ENCODE results near the gene PRRT4.

Gene PRRT4

GRCh38 chr7:128376077-128376476 lies 14.6 kb upstream of the PRRT4 start:
- no peak for DNase-seq (ENCODE audit: low read depth in 1 of 2, low spot score in 1 of 2)

GRCh38 chr7:128374041-128374440 lies 12.6 kb upstream of the PRRT4 start:
- no peak for DNase-seq (ENCODE audit: low read depth in 1 of 2, low spot score in 1 of 2)

GRCh38 chr7:128373606-128374005 lies 12.1 kb upstream of the PRRT4 start:
- DNase-seq (ENCODE audit: low read depth in 1 of 2, low spot score in 1 of 2), result no peak

GRCh38 chr7:128370491-128370890 lies 9.0 kb upstream of the PRRT4 start:
- no peak for DNase-seq (ENCODE audit: low read depth in 1 of 2, low spot score in 1 of 2)

- DNase-seq (ENCODE audit: low read depth in 1 of 2, low spot score in 1 of 2), result no peak
Observed at GRCh38 chr7:128366986-128367385, 5.5 kb upstream of the PRRT4 start.

- no peak for DNase-seq (ENCODE audit: low read depth in 1 of 2, low spot score in 1 of 2)
Observed at GRCh38 chr7:128366300-128366699, 4.8 kb upstream of the PRRT4 start.

- no peak for DNase-seq (ENCODE audit: low read depth in 1 of 2, low spot score in 1 of 2)
Observed at GRCh38 chr7:128365432-128365831, 3.9 kb upstream of the PRRT4 start.

- no peak for DNase-seq (ENCODE audit: low read depth in 1 of 2, low spot score in 1 of 2)
Observed at GRCh38 chr7:128364166-128364870, 2.8 kb upstream of the PRRT4 start.

GRCh38 chr7:128363261-128363721 lies 1.8 kb upstream of the PRRT4 start:
- DNase-seq (ENCODE audit: low read depth in 1 of 2, low spot score in 1 of 2), result no peak

GRCh38 chr7:128362670-128363069 lies 1.2 kb upstream of the PRRT4 start:
- no peak for DNase-seq (ENCODE audit: low read depth in 1 of 2, low spot score in 1 of 2)

- DNase-seq (ENCODE audit: low read depth in 1 of 2, low spot score in 1 of 2), result no peak
Observed at GRCh38 chr7:128360359-128360678, 1.2 kb downstream of the PRRT4 start.

GRCh38 chr7:128359939-128360338 lies 1.6 kb downstream of the PRRT4 start:
- no peak for DNase-seq (ENCODE audit: low read depth in 1 of 2, low spot score in 1 of 2)

GRCh38 chr7:128359336-128359735 lies 2.2 kb downstream of the PRRT4 start:
- DNase-seq (ENCODE audit: low read depth in 1 of 2, low spot score in 1 of 2), result no peak

GRCh38 chr7:128358233-128358632 lies 3.3 kb downstream of the PRRT4 start:
- DNase-seq (ENCODE audit: low read depth in 1 of 2, low spot score in 1 of 2), result no peak

GRCh38 chr7:128357217-128357613 lies 4.3 kb downstream of the PRRT4 start:
- no peak for DNase-seq (ENCODE audit: low read depth in 1 of 2, low spot score in 1 of 2)

- DNase-seq (ENCODE audit: low read depth in 1 of 2, low spot score in 1 of 2), result no peak
Observed at GRCh38 chr7:128356546-128357216, 4.8 kb downstream of the PRRT4 start.

GRCh38 chr7:128353610-128354009 lies 7.9 kb downstream of the PRRT4 start:
- no peak for DNase-seq (ENCODE audit: low read depth in 1 of 2, low spot score in 1 of 2)

- DNase-seq (ENCODE audit: low read depth in 1 of 2, low spot score in 1 of 2), result no peak
Observed at GRCh38 chr7:128353189-128353588, 8.3 kb downstream of the PRRT4 start.

- no peak for DNase-seq (ENCODE audit: low read depth in 1 of 2, low spot score in 1 of 2)
Observed at GRCh38 chr7:128352636-128353035, 8.9 kb downstream of the PRRT4 start.

- DNase-seq (ENCODE audit: low read depth in 1 of 2, low spot score in 1 of 2), result no peak
Observed at GRCh38 chr7:128352153-128352537, 9.3 kb downstream of the PRRT4 start.

- no peak for DNase-seq (ENCODE audit: low read depth in 1 of 2, low spot score in 1 of 2)
Observed at GRCh38 chr7:128351296-128352152, 10.0 kb downstream of the PRRT4 start.

GRCh38 chr7:128350708-128351295 lies 10.7 kb downstream of the PRRT4 start:
- DNase-seq (ENCODE audit: low read depth in 1 of 2, low spot score in 1 of 2), result no peak
